Peyer's patch (tissue), 4 donors: ENCODE data around the gene ATP6V0C.

Experiments
- POLR2A ChIP-seq, 2 donors: fragments of 450-650 bp; IDR thresholded peaks; one replicate each; pipeline ENCODE4 v1.5.1; 2017; ENCODE audit warnings: antibody characterized with exemption in 2 of 2, mild to moderate bottlenecking in 2 of 2, moderate library complexity in 2 of 2
- TF ChIP-seq, protein P1 (sequence below), 6 experiments: fragments of 450-650 bp in 4 of 6; fragments of 200-600 bp in 2 of 6; sonication (generic) in 1 of 6; IDR thresholded peaks; one replicate each; pipeline ENCODE4 v1.5.1; 2017 to 2019; ENCODE audit warnings: antibody characterized with exemption in 6 of 6, mild to moderate bottlenecking in 3 of 6, moderate library complexity in 1 of 6

DNA sequence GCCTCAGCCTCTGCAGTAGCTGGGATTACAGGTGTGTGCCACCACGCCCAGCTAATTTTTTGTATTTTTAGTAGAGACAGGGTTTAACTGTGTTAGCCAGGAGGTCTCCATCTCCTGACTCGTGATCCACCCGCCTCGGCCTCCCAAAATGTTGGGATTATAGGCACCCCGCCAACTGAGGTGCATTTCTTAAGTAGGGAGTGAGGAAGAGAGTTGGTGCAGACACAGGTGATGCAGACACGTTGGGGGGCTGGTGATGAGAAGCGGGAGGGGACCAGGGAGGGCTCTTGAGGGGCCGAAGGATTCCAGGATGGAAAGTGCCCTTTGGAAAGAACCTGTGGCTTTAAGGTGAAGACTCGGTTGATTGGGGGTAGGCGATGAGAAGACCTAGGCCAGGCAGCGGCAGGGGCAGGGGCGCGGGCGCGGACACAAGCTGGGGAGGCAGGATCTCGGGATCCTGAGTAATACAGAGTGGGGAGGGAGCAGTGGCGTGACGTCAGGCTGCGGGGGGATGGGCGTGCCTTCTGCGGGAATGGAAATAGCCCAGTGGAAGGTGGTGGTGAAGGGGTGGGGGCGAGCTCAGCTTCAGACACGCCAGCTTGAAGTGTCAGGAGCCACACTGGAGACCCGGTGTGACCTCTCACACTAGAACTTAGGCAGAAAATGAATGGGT is 2.5 kb upstream of the ATP6V0C start:
- no peak for TF ChIP-seq POLR2A (IDR thresholded peaks at IDR 0.05)
- TF ChIP-seq, protein P1, sequence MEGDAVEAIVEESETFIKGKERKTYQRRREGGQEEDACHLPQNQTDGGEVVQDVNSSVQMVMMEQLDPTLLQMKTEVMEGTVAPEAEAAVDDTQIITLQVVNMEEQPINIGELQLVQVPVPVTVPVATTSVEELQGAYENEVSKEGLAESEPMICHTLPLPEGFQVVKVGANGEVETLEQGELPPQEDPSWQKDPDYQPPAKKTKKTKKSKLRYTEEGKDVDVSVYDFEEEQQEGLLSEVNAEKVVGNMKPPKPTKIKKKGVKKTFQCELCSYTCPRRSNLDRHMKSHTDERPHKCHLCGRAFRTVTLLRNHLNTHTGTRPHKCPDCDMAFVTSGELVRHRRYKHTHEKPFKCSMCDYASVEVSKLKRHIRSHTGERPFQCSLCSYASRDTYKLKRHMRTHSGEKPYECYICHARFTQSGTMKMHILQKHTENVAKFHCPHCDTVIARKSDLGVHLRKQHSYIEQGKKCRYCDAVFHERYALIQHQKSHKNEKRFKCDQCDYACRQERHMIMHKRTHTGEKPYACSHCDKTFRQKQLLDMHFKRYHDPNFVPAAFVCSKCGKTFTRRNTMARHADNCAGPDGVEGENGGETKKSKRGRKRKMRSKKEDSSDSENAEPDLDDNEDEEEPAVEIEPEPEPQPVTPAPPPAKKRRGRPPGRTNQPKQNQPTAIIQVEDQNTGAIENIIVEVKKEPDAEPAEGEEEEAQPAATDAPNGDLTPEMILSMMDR (IDR thresholded peaks at IDR 0.05): no peak
